GM21515 (cell line): ENCODE measurements around the gene NAT14.
"Not testable (repeated sequence)": the region's sequence is repeated elsewhere in the genome, so short reads cannot be mapped to it uniquely, and the experiment has no call there.

Experiments used
- ATAC-seq: cut with Tn5 transposase; IDR thresholded peaks from one replicate; pipeline ENCODE4 v1.9.1; 2021; ENCODE audit not compliant: unreplicated experiment

NAT14 gene

GRCh38 chr19:55486043-55486970 lies 1.3 kb downstream of the NAT14 start:
- ATAC-seq: no peak

GRCh38 chr19:55486971-55487923 lies 2.3 kb downstream of the NAT14 start:
- no peak for ATAC-seq

- ATAC-seq: no peak
Measured at GRCh38 chr19:55487924-55488687, 3.1 kb downstream of the NAT14 start, which contains the start of gene SSC5D. TSS of gene SSC5D (plus strand) at chr19:55488436. CDS start at chr19:55488590, 154 bp downstream.

- ATAC-seq: no peak
Measured at GRCh38 chr19:55488986-55489710, 4.2 kb downstream of the NAT14 start.

- ATAC-seq: no peak
Measured at GRCh38 chr19:55489711-55490477, 4.9 kb downstream of the NAT14 start.

DNA sequence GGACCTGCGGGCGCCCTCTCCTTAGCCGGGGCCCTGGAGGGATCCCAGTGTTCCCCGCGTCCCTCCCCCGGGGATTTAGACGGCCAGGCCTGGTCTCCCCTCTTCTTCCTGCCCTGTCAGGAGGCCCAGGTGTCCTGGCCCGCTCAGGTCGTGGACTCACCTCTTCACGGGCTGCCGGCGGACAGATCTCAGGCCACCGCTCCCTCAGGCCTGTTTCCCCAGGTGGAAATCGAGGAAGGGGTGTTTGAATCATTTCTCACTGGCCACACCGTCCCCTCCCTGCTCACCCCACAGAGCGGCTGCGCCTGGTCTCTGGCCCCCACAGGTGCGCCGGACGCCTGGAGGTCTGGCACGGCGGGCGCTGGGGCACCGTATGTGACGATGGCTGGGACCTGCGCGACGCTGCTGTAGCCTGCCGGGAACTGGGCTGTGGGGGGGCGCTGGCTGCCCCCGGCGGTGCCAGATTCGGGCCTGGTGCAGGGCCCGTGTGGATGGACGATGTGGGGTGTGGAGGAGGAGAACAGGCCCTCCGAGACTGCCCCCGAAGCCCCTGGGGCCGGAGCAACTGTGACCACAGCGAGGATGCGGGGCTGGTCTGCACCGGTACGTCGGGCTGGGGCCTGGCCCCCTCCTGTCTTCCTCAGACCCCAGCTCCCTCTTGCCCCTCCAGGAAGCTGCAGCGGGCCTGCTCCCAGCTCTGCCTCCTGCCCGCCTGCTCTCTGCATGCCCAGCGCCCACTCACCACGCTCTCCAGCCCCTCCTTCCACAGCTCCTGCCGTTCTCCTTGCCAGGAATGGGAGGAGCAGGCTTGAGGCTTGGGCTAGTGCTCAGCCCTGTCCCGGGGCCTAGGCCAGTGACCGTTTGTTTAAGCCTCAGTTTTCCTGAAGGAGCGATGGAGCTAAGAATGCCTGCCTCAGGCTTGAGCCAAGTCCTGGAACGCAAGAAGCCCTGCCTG lies 5.8 kb downstream of the NAT14 start:
- no peak for ATAC-seq

GRCh38 chr19:55491546-55492360 lies 6.8 kb downstream of the NAT14 start:
- no peak for ATAC-seq

DNA sequence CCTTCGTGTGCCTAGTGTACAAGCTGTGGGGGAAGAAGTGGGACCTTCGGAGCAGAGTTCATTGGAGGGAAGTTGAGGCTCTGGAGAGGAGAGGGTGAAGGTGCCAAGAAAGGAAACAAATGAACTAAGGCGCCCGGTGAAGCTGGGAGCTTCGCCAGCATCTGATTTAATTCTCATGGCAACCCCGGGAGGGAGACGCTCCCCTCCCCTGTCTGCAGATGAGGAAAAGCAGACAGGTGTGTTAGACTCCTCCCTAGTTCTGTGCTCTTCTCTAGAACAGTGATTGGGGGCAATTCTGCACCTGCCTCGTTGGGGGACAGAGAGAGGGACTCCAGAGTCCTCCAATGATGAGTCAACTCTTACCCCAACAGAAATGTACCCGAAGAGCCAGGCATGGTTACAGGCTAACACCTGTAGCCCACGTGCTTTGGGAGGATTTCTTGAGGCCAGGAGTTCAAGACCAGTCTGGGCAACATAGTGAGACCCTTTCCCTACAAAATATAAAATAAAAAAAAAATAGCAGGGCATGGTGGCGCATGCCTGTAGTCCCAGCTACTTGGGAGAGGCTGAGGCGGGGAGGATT lies 7.5 kb downstream of the NAT14 start:
- no peak for ATAC-seq

DNA sequence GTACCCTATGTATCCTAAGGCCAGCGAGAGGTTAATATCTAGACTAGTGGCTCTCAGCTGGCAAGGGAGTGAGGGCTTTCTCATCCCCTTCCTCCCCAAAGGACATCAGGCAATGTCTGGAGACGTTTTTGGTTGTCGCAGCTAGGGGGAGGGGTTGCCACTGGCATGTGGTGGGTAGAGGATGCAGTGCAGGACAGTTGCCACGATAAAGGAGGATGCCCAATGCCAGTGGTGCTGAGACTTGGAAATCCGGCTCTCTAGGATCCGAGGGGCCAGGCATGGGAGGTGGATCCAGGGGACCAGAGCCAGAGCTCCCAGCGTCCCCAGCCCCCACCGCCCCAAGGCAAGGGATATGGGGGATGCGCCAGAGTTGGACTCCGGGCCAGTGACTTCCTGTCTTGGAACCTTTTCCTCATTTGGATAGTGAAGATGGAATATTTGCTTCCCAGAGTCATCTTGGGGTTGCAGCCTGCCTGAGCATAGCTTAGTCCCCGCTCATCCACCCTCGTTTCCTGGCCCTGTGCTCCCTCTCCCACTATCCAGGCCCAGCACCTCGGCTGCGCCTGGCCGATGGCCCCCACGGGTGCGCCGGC lies 8.2 kb downstream of the NAT14 start:
- ATAC-seq: no peak

DNA sequence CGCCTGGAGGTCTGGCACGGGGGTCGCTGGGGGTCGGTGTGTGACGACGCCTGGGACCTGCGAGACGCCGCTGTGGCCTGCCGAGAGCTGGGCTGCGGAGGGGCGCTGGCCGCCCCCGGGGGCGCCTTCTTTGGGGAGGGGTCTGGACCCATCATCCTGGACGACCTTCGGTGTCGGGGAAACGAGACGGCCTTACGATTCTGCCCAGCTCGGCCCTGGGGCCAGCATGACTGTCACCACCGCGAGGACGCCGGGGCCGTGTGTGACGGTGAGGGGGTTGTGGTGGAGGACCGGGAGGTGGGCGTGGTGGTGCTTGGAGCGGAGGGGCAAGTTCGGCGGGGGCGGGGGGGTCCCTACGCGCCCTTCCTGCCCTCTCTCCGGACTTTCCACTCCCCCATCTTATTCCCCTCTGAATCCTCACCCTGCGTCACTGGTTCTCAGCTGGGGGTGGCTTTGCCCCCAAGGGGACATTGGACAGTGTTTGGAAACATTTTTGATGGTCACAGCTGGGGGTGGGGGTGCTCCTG lies 8.7 kb downstream of the NAT14 start:
- ATAC-seq: no peak

- ATAC-seq: no peak
Measured at GRCh38 chr19:55494172-55494761, 9.3 kb downstream of the NAT14 start.

GRCh38 chr19:55495646-55496349 lies 10.8 kb downstream of the NAT14 start:
- no peak for ATAC-seq

DNA sequence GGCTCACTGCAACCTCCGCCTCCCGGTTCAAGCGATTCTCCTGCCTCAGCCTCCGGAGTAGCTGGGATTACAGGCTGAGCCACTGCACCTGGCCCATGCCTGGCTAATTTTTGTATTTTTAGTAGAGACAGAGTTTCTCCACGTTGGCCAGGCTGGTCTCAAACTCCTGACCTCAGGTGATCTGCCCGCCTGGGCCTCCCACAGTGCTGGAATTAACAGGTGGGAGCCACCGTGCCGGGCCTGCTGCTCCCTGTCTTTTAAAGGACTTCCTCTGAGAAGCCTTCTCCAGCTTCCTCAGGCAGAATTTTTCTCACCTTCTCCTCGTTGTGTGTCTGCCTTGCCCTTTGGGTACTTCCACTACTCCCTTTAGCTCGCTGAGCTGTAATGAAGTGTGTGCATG lies 11.8 kb downstream of the NAT14 start:
- not testable (repeated sequence) for ATAC-seq

DNA sequence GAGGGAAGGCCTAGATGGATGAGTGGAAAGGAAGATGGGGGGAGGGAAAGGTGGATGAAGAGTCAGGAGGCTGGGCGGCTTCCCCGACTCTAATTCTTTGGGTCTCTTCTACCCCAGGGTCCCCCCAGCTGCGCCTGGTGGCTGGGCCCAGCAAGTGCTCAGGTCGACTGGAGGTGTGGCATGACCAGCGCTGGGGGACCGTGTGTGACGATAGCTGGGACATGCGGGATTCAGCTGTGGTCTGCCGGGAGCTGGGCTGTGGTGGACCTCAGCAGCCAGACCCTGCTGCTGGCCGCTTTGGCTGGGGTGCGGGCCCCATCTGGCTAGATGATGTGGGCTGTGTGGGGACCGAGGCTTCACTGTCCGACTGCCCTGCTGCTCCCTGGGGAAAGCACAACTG lies 12.8 kb downstream of the NAT14 start:
- ATAC-seq: no peak

GRCh38 chr19:55498246-55498840 lies 13.4 kb downstream of the NAT14 start:
- no peak for ATAC-seq
